AG08396 (cell line): Measurements from ENCODE around the gene PLEKHM1.

Experiments
- DNase-seq: peaks from one replicate; pipeline ENCODE4 v3.0.0; 2012; ENCODE audit warnings: low spot score, mixed read lengths

Gene PLEKHM1

DNA sequence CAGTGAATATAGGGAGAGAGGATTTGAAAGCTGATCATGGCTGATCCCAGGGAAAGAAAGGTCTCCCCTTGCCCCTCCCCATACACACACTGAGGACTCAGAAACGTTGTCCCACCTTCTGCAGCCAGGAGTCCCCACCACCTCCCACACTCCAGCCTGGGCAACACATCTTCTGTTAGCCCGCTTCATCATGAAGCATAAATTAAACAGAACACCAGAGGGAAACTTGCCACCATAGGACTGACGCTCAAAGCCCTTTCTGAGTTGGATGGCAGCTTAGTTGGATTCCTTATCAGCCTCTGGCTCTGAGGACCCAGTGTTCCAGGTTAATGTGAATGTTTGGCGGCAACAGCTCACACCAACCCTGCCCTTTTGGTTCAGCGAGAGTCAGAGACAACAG is 91.7 kb downstream of the PLEKHM1 start:
- no peak for DNase-seq

DNA sequence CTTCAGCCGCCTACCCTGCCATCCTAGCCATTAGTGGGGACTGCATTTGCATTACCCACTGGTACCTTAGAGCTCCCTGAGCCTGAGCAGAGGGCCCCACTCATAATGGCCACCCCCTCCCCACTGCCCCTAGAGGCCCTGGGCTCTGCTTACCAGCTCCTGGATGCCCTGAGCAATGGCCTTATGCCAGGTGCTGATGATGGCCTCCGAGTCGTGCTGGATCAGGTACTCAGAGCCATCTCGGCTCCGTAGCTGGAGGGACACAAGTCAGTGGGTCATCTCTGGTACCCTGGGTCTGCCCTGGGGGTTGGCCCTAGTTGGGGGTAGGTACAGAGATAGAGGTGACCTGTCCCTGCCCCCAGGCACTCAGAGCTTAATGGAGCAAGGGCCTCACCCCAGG is 92.7 kb downstream of the PLEKHM1 start:
- DNase-seq = no peak

DNA sequence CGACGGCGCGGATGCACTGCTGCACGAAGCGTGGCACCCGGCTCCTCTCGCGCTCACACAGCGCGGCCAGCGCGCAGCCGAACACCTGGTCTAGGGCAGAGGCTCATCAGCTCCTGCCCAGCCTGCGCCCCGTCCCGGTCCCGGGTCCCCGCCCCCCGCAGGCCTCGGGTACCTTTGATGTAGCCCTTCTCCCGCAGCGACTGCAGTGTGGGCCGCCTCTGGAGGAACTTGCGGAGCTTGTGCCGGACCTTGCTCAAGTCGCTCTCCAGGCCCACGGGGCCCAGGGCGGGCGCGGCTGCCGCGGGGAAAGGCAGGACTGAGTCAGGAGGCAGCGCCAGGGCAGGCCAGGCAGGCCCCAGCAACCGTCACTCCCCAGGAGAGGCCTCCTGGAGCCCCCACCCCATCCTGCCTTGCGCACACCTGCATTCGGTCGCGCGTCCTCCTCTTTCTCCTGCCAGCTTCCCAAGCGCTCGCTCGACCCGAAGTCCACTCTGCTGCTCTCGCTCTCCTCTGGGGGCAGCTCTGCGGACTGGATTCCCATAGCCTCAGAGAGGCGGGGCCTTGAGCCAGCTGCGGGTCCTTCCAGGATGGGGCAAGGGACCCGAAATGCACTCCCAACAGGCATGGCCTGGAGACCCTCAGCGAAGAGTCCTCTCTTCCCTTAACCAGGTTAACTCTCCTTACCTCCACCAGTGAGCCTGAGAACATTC is 93.9 kb downstream of the PLEKHM1 start:
- no peak for DNase-seq

DNA sequence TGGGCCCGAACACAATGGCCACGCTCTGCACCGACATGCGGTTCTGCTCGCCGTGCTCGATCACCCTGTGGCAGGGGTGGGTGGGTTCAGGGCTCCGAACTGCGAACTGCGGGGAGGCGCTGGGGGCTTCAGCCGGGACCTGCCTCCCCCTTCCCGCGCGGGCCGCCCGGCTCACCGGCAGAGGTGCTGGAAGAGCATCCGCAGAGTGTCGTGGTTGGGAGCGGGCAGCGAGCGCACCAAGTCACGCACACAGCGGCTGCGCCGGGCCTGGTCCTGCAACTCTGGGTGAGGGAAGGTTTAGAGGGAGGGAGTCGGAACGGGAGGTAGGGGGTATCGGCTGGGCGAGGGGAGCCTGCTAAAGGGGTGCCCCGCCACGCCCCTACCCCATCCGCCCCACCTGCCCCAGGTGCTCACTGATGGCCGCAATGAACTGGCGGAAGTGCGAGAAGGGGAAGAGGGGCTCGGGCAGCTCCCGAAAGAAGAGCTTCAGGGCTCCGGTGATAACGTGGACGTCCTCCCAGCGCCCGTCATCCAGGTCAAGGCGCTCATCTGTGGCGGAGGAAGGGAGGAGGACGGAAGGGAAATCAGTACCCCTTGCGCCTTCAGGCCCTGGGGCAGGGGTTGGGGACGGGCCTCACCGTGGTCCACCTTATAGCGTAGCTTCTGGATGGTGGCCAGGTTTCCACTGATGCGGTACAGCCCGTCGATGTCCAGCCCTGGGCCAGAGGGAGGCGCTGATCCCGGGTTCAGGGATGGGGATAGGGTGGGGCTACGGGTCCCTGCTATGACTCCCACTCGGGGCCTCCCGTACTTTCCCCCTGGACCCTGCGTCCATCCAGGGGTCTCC is 94.7 kb downstream of the PLEKHM1 start:
- no peak for DNase-seq

DNA sequence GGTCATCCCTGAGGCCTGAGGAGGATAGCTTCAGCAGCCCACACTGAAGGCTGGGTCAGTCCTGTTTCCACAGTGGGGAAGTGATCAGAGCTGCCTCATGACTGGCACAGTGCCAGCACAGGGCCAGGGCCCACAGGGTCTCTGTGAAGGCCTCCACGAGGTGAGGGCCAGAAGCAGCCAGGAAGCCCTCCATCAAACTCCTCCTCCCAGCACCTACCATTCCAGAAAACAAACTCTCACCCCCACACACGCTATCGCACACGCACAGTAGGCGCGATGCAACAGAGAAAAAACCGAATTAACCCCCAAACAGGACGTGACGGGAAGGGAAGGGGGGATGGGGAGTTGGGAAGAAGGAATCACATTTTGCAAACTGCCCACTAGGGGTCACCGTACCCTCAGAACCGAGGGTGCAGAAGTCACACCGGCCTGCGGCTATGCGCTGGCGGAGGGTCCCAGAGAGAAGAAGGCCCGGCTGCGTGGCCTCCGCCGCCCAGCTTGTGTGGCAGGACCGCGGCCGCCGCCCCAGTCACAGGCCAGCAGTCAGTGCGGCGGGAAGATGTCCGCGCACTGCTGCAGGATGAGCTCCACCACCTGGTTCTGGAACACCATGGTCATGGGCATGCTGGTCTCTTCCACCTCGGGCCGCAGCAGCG is 95.5 kb downstream of the PLEKHM1 start:
- peak; percentile 93 for DNase-seq

DNA sequence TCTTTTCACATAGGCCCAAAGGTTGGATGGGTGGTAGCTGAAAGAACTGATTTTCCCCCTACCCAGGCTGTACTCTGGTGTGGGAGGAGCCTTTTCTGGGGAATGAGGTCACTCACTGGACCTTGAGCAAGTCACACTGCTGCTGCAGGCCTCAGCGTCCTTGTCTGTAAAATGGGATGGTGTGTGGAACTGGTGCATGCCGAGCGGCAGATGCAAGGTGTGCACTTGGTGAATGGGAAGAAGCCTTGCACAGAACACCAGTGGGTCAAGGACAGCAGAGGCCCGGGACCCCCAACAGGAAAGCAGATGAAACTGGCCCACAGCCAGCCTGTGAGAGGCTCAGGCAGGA is 96.0 kb downstream of the PLEKHM1 start:
- DNase-seq = no peak

DNA sequence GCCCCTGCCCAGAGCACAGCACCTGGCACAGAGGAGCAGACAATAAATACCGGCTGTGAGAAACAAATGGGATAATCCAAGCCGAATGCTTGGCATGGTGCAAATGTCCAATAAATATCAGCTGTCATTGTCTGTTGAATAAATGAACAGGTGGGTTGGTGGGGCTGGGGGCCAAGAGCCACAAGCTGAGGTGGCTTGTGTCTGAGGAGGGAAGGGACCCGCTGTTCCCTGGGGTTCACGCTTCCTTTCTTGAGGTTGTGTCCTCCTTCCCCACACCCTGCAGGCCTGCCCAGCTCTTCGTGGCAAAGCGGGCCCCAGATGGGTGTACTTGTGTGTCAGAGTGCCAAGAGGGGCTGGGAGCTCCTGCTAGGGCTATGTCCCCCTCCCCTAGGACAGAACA is 96.4 kb downstream of the PLEKHM1 start:
- no peak for DNase-seq

DNA sequence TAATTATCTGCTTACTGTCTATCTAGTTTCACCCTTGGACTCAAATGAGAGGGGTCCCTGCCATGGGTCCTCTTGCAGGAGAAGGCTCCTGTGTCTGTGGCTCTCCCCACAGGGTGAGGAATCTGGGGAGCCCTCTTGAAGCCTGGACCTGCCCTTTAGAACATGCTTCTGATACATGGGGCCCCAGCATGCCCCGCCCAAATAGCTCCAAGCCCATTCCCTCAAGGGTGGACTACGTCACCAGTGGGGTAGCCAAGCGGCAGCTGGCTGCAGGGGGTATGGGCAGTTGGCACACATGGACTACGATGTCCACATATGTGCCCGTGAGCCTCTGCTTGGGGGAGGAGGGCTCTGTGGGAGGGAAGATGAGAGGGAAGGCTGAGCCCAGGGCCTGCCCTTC is 97.1 kb downstream of the PLEKHM1 start:
- DNase-seq = no peak

DNA sequence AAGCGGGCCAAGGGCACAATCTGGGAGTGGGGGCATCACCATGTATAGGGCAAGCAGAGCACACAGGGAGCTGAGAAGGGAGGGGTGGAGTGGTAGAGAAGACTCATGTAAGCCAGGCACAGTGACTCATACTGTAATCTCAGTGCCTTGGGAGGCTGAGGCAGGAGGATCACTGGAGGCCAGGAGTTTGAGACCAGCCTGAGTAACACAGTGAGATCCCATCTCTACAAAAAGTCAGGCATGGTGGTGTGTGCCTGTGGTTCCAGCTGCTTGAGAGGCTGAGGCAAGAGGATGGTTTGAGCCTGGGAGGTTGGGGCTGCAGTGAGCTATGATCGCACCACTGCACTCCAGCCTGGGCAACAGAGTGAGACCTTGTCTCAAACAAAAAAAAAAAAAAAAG is 98.6 kb downstream of the PLEKHM1 start:
- DNase-seq = no peak

DNA sequence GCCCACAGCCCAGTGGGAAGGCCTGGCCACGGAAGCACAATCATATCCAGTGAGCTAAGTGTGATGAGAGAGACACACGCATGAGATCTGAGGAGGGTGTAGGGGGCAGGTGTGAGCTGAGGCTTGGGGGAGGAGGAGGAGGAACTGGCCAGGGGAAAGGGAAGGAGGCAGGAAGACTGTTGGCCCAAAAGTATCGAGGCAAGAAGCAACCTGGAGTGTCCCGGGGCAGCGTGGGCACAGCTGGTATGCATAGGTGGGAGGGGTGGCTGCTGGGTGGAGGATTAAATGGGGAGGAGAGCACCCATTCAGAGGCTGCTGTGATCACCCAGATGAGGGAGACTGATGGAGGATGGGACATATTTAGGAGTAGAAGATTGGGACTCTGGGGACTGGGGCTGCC is 99.2 kb downstream of the PLEKHM1 start:
- no peak for DNase-seq

DNA sequence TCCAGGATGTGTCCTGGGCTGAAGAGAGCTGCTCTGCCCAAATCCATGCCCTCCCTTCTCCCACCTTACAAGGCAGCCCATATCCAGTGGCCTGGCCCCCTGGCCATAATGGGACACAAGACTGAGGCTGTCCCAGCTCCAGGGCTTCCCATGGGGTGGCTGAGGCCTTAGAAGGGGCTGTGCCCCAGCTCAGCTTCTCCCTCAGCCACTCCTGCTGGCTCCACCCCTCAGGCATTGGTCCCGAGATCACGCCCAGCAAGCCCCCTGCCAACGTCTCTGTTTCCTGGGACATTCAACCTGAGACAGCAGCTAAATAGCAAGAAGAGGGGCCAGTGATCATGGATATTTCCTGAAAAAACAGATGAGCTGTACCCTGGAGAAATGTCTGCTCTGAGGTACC is 101.2 kb downstream of the PLEKHM1 start:
- DNase-seq = no peak

DNA sequence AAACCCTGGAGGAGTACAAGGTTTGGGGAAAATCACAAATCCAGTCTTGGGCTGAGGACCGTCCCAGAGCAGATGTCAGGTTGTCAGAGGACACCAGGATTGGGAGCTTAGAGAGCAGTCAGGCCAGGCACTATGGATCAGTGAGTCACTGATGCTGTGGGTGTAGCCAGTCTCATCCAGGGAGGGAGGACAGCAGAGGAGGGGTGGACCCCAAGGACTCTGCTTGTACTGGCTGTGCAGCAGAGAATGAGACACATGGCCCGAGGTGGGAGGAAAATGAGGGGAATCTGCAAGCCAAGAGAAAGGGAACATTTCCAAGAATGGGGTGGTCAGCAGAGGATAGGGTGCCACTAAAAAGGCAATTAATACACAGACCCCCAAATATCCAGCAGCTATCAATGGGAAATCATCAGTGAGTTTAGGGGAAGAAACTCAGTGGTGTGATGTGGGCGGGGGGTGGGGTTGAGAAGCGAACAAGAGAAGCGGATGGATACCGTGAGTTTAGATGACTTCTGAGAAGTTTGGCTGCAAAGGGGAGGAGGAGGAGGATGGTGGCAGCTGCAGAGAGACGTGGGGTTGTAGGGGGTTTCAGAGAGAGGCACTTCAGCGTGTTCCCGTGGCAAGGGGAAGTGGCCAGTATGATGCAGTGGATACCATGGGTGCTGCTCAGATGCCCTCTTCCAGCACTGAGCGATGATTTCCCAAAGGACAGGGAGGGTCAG is 101.8 kb downstream of the PLEKHM1 start:
- DNase-seq = peak; percentile 62

DNA sequence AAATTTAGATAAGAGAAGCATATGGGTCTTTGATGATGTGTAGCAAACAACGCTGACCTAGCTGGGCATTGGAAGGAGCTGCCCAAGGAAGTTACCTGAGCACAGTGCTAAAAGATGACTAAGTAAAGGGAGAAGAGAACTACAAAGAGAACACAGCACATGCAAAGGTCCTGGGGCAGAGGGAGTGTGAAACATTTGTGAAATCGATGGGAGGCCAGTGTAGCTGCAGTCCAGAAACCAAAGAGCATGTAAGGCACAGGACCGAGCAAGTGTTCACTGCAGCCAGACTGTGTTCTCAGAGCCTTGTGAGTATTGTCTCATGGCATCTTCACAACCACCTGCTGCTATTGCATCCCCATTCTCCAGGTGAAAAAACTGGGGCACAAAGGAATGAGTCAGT is 102.8 kb downstream of the PLEKHM1 start:
- no peak for DNase-seq

DNA sequence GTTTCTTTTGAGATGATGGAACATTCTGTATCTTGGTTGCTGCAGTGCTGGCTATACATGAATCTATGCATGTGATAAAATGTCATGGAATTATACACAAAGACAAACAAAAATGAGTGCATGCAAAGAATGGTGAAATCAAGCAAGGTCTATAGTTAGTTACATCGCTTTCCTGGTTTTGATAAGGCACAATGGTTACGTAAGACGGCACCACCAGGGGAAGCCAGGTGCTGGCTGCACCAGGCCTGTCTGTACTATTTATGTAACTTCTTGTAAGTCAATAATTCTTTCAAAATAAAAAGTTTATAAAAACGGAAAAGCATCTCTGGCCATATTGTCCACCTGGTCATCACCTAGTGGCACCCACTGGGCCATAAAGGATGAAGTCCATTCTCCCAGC is 104.3 kb downstream of the PLEKHM1 start:
- no peak for DNase-seq
